K562 (cell line): ENCODE data around the gene PPT1. TPM values are rescaled to one million over a fixed set of nuclear protein-coding genes. Genes with fewer than 3 reads are reported as not detected.

Experiments used
- ARID2 ChIP-seq: fragments of 450-650 bp; IDR thresholded peaks from 2 replicates; pipeline ENCODE4 v1.6.1; 2017; ENCODE audit warnings: antibody characterized with exemption, mild to moderate bottlenecking
- ATF7 ChIP-seq: fragments of 450-650 bp; IDR thresholded peaks from 2 replicates; pipeline ENCODE4 v1.7.1; 2014; ENCODE audit warnings: mild to moderate bottlenecking, moderate library complexity
- BHLHE40 ChIP-seq: IDR thresholded peaks from 2 replicates; pipeline ENCODE4 v1.6.1; 2011; ENCODE audit warnings: low read length, improper control_type of control experiment
- CEBPG ChIP-seq, 3 experiments: fragments of 200-800 bp in 1 of 3; sonication (Bioruptor generic) in 1 of 3; sonication (generic) in 1 of 3; formaldehyde crosslinking in 1 of 3; IDR thresholded peaks in 2 of 3; conservative IDR thresholded peaks in 1 of 3; 2 replicates each; pipeline versions ENCODE4 v1.6.1 to v1.8.0; 2016 to 2022; ENCODE audit warnings: missing compliant biosample characterization in 2 of 3, missing genetic modification characterization in 2 of 3, mild to moderate bottlenecking in 1 of 3, missing genetic modification reagents in 1 of 3
- CREBBP ChIP-seq: IDR thresholded peaks from one replicate; pipeline ENCODE4 v1.6.1; 2012; ENCODE audit warnings: low read depth, mild to moderate bottlenecking, control low read depth, inconsistent platforms, low read length
- GATAD2B ChIP-seq: fragments of 450-650 bp; IDR thresholded peaks from 2 replicates; pipeline ENCODE4 v1.6.1; 2017; ENCODE audit warnings: mild to moderate bottlenecking, borderline replicate concordance
- KDM5B ChIP-seq: fragments of 200-600 bp; sonication (generic); IDR thresholded peaks from 2 replicates; pipeline ENCODE4 v1.6.1; 2012; ENCODE audit warnings: low read depth, mild to moderate bottlenecking, moderate library complexity, low read length, control low read depth, inconsistent platforms; ENCODE audit not compliant: insufficient replicate concordance
- LEF1 ChIP-seq: fragments of 450-650 bp; IDR thresholded peaks from 2 replicates; pipeline ENCODE4 v1.6.1; 2016; ENCODE audit warnings: mild to moderate bottlenecking
- MTA3 ChIP-seq: fragments of 450-650 bp; formaldehyde crosslinking; IDR thresholded peaks from 2 replicates; pipeline ENCODE4 v1.6.1; 2017; ENCODE audit warnings: mild to moderate bottlenecking, borderline replicate concordance
- NCOA2 ChIP-seq, 2 experiments: fragments of 450-650 bp; IDR thresholded peaks; 2 replicates each; pipeline ENCODE4 v1.6.1; 2018; ENCODE audit warnings: mild to moderate bottlenecking in 2 of 2, moderate library complexity in 1 of 2; ENCODE audit not compliant: partially characterized antibody in 2 of 2
- NKRF ChIP-seq: fragments of 450-650 bp; IDR thresholded peaks from 2 replicates; pipeline ENCODE4 v1.6.1; 2016; ENCODE audit warnings: borderline replicate concordance
- NUFIP1 ChIP-seq: fragments of 450-650 bp; IDR thresholded peaks from 2 replicates; pipeline ENCODE4 v1.6.1; 2018; ENCODE audit not compliant: partially characterized antibody
- OTX1 ChIP-seq: fragments of 450-650 bp; formaldehyde crosslinking; IDR thresholded peaks from 2 replicates; pipeline ENCODE4 v1.4.0; 2022; ENCODE audit warnings: mild to moderate bottlenecking
- PHTF2 ChIP-seq: fragments of 250-450 bp; sonication (Bioruptor Pico); IDR thresholded peaks from 2 replicates; pipeline ENCODE4 v1.5.0; 2021; ENCODE audit warnings: mild to moderate bottlenecking
- RAD21 ChIP-seq, 2 experiments: fragments of 250-450 bp in 1 of 2; fragments of 450-650 bp in 1 of 2; sonication (Bioruptor Pico) in 1 of 2; formaldehyde crosslinking in 1 of 2; IDR thresholded peaks in 1 of 2; conservative IDR thresholded peaks in 1 of 2; 2 replicates each; pipeline versions ENCODE4 v1.4.0 to v1.8.0; 2020 to 2022; ENCODE audit warnings: mild to moderate bottlenecking in 2 of 2, moderate library complexity in 1 of 2
- SMAD1 ChIP-seq: fragments of 150-350 bp; IDR thresholded peaks from 2 replicates; pipeline ENCODE4 v1.6.1; 2014; ENCODE audit warnings: low read length, low read depth; ENCODE audit not compliant: partially characterized antibody
- TFAP4 ChIP-seq: sonication (generic); formaldehyde crosslinking; IDR thresholded peaks from 2 replicates; pipeline ENCODE4 v1.8.0; 2022; ENCODE audit warnings: missing genetic modification reagents, mild to moderate bottlenecking, moderate library complexity, borderline replicate concordance
- ZC3H11A ChIP-seq: IDR thresholded peaks from 2 replicates; pipeline ENCODE4 v1.6.1; 2012; ENCODE audit warnings: low read depth, low read length, improper control_type of control experiment
- ZNF124 ChIP-seq: sonication (generic); formaldehyde crosslinking; IDR thresholded peaks from 2 replicates; pipeline ENCODE4 v1.8.1; 2022; ENCODE audit warnings: missing genetic modification reagents
- ZNF699 ChIP-seq: fragments of 250-450 bp; sonication (Bioruptor Pico); IDR thresholded peaks from 2 replicates; pipeline ENCODE4 v1.8.0; 2021; ENCODE audit warnings: mild to moderate bottlenecking, moderate library complexity; ENCODE audit not compliant: insufficient replicate concordance
- polyA plus RNA-seq, 8 experiments: library from polyadenylated mRNA; depleted of rRNA in 4 of 8; stranded (reverse) in 5 of 8; unstranded in 3 of 8; fragments of >200 nt; fragmentation: Nextera tagmentation in 2 of 8; fragmentation: Illumina TruSeq in 1 of 8; extraction: Ambion mirVana in 2 of 8; extraction: Trizol in 1 of 8; gene quantifications; 2 replicates each; pipeline versions ENCODE4 v1.2.1 to v1.2.3, GENCODE V29; 2011 to 2014; ENCODE audit warnings: inconsistent platforms in 1 of 8, missing spikeins in 1 of 8
- total RNA-seq, 7 experiments: library from RNA; depleted of rRNA in 6 of 7; stranded (reverse); fragments of >200 nt in 6 of 7; fragmentation: Illumina TruSeq in 2 of 7; extraction: Trizol in 2 of 7; gene quantifications; 2 replicates each; pipeline versions ENCODE4 v1.2.1 to v1.2.3, GENCODE V29; 2011 to 2021; ENCODE audit warnings: low replicate concordance in 1 of 7
- TF ChIP-seq, protein P1 (sequence below): fragments of 450-650 bp; IDR thresholded peaks from one replicate; pipeline ENCODE4 v1.6.1; 2018; ENCODE audit warnings: mild to moderate bottlenecking, moderate library complexity; ENCODE audit not compliant: partially characterized antibody
- TF ChIP-seq, protein P2 (sequence below): fragments of 250-450 bp; sonication (Bioruptor Pico); IDR thresholded peaks from 2 replicates; pipeline ENCODE4 v1.4.0; 2020; ENCODE audit warnings: mild to moderate bottlenecking, moderate library complexity

PPT1 gene
- total and polyA plus RNA-seq, 9 of the 15 experiments (the other 6 are each of a cell fraction or from before 2014, with no cell fraction given): 72.2 to 285 (median 143) TPM

GRCh38 chr1:40130892-40131291 lies 33.8 kb upstream of the PPT1 start (continued):
- TF ChIP-seq CREBBP (no peak), ZNF124 (CRISPR knock-in tag) (no peak), BHLHE40 (peak; percentile 89), RAD21 (CRISPR knock-in tag; conservative IDR thresholded peaks at IDR 0.05 in 1 of 2, IDR thresholded peaks at IDR 0.05 in 1 of 2) (0 out of 4 replicates have a peak, but pooled peaks of 1 of the 2 experiments have one; percentile 17), SMAD1 (no peak), ARID2 (no peak), NKRF (no peak), CEBPG (CRISPR knock-in tag; IDR thresholded peaks at IDR 0.05) (no peak), CEBPG (tag; conservative IDR thresholded peaks at IDR 0.05 in 1 of 2, IDR thresholded peaks at IDR 0.05 in 1 of 2) (peak in 1 of 2 experiments; percentile 38; a peak in 1 of 4 replicates), KDM5B (no peak), NUFIP1 (no peak), TFAP4 (CRISPR knock-in tag) (no peak), ATF7 (no peak), OTX1 (CRISPR knock-in tag) (no peak), MTA3 (no peak), PHTF2 (CRISPR knock-in tag) (no peak), LEF1 (no peak), ZC3H11A (no peak), ZNF699 (CRISPR knock-in tag) (no peak), GATAD2B (no peak), NCOA2 (IDR thresholded peaks at IDR 0.05; ENCODE audit: partially characterized antibody in 2 of 2) (no peak)
- TF ChIP-seq, protein P1, sequence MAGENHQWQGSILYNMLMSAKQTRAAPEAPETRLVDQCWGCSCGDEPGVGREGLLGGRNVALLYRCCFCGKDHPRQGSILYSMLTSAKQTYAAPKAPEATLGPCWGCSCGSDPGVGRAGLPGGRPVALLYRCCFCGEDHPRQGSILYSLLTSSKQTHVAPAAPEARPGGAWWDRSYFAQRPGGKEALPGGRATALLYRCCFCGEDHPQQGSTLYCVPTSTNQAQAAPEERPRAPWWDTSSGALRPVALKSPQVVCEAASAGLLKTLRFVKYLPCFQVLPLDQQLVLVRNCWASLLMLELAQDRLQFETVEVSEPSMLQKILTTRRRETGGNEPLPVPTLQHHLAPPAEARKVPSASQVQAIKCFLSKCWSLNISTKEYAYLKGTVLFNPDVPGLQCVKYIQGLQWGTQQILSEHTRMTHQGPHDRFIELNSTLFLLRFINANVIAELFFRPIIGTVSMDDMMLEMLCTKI: no peak
- TF ChIP-seq, protein P2, sequence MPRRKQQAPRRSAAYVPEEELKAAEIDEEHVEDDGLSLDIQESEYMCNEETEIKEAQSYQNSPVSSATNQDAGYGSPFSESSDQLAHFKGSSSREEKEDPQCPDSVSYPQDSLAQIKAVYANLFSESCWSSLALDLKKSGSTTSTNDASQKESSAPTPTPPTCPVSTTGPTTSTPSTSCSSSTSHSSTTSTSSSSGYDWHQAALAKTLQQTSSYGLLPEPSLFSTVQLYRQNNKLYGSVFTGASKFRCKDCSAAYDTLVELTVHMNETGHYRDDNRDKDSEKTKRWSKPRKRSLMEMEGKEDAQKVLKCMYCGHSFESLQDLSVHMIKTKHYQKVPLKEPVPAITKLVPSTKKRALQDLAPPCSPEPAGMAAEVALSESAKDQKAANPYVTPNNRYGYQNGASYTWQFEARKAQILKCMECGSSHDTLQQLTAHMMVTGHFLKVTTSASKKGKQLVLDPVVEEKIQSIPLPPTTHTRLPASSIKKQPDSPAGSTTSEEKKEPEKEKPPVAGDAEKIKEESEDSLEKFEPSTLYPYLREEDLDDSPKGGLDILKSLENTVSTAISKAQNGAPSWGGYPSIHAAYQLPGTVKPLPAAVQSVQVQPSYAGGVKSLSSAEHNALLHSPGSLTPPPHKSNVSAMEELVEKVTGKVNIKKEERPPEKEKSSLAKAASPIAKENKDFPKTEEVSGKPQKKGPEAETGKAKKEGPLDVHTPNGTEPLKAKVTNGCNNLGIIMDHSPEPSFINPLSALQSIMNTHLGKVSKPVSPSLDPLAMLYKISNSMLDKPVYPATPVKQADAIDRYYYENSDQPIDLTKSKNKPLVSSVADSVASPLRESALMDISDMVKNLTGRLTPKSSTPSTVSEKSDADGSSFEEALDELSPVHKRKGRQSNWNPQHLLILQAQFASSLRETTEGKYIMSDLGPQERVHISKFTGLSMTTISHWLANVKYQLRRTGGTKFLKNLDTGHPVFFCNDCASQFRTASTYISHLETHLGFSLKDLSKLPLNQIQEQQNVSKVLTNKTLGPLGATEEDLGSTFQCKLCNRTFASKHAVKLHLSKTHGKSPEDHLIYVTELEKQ: no peak
